SK-N-SH treated with all-trans-retinoic acid at 6 μM for 48 hours (cell line): ENCODE results near the gene SYT7.

ENCODE experiments used
- ATAC-seq: fragments of 200-7000 bp; cut with Tn5 transposase; 3 replicates; pipeline ENCODE4 v1.9.1; 2020; ENCODE audit warnings: mild to moderate bottlenecking, moderate library complexity
- ARNTL ChIP-seq: fragments of 450-650 bp; formaldehyde crosslinking; IDR thresholded peaks from 2 replicates; pipeline ENCODE4 v1.5.0; 2020; ENCODE audit warnings: low read depth, mild to moderate bottlenecking, moderate library complexity, borderline replicate concordance
- BACH2 ChIP-seq: fragments of 250-450 bp; sonication (Bioruptor Pico); IDR thresholded peaks from 2 replicates; pipeline ENCODE4 v1.9.0; 2021; ENCODE audit warnings: mild to moderate bottlenecking, borderline replicate concordance
- CSDC2 ChIP-seq: fragments of 250-450 bp; sonication (Bioruptor Pico); IDR thresholded peaks from 2 replicates; pipeline ENCODE4 v1.5.0; 2020; ENCODE audit warnings: mild to moderate bottlenecking, moderate library complexity
- ESRRG ChIP-seq: fragments of 250-450 bp; sonication (Bioruptor Pico); IDR thresholded peaks from 2 replicates; pipeline ENCODE4 v1.6.1; 2021; ENCODE audit warnings: mild to moderate bottlenecking
- GLIS3 ChIP-seq: fragments of 250-450 bp; sonication (Bioruptor Pico); IDR thresholded peaks from 2 replicates; pipeline ENCODE4 v1.5.0; 2020; ENCODE audit warnings: mild to moderate bottlenecking, moderate library complexity
- ISL1 ChIP-seq: fragments of 250-450 bp; sonication (Bioruptor Pico); IDR thresholded peaks from 2 replicates; pipeline ENCODE4 v2.1.2; 2022; ENCODE audit warnings: mild to moderate bottlenecking, moderate library complexity
- OSR1 ChIP-seq: fragments of 250-450 bp; sonication (Bioruptor Pico); IDR thresholded peaks from 2 replicates; pipeline ENCODE4 v1.8.0; 2022; ENCODE audit warnings: moderate library complexity, mild to moderate bottlenecking, inconsistent platforms
- PATZ1 ChIP-seq: fragments of 250-450 bp; sonication (Bioruptor Pico); IDR thresholded peaks from 2 replicates; pipeline ENCODE4 v1.8.0; 2020; ENCODE audit warnings: mild to moderate bottlenecking, moderate library complexity, borderline replicate concordance
- POU6F1 ChIP-seq: fragments of 250-450 bp; sonication (Bioruptor Pico); IDR thresholded peaks from 2 replicates; pipeline ENCODE4 v1.8.0; 2021; ENCODE audit warnings: low read depth, mild to moderate bottlenecking, moderate library complexity, borderline replicate concordance
- PPARA ChIP-seq: fragments of 250-450 bp; sonication (Bioruptor Pico); IDR thresholded peaks from 2 replicates; pipeline ENCODE4 v1.5.0; 2020; ENCODE audit warnings: mild to moderate bottlenecking, borderline replicate concordance
- RARB ChIP-seq: fragments of 250-450 bp; sonication (Bioruptor Pico); IDR thresholded peaks from 2 replicates; pipeline ENCODE4 v1.8.0; 2021; ENCODE audit warnings: mild to moderate bottlenecking, moderate library complexity
- SNAI2 ChIP-seq: fragments of 250-450 bp; sonication (Bioruptor Pico); IDR thresholded peaks from 2 replicates; pipeline ENCODE4 v1.5.0; 2020; ENCODE audit warnings: mild to moderate bottlenecking, moderate library complexity
- TCF4 ChIP-seq: fragments of 250-450 bp; sonication (Bioruptor Pico); IDR thresholded peaks from 2 replicates; pipeline ENCODE4 v1.8.0; 2021; ENCODE audit warnings: mild to moderate bottlenecking, moderate library complexity, borderline replicate concordance
- TOX ChIP-seq: fragments of 250-450 bp; sonication (Bioruptor Pico); IDR thresholded peaks from 2 replicates; pipeline ENCODE4 v1.8.0; 2021; ENCODE audit warnings: mild to moderate bottlenecking, moderate library complexity, borderline replicate concordance
- ZC3H10 ChIP-seq: fragments of 250-450 bp; sonication (Bioruptor Pico); IDR thresholded peaks from 2 replicates; pipeline ENCODE4 v1.5.1; 2021; ENCODE audit warnings: mild to moderate bottlenecking, moderate library complexity
- ZFP3 ChIP-seq: fragments of 250-450 bp; sonication (Bioruptor Pico); IDR thresholded peaks from 2 replicates; pipeline ENCODE4 v1.5.0; 2020; ENCODE audit warnings: mild to moderate bottlenecking, moderate library complexity
- ZNF565 ChIP-seq: fragments of 450-650 bp; formaldehyde crosslinking; conservative IDR thresholded peaks from 2 replicates; pipeline ENCODE4 v1.5.0; 2020; ENCODE audit warnings: low read depth, mild to moderate bottlenecking, moderate library complexity
- ZNF70 ChIP-seq: fragments of 450-650 bp; formaldehyde crosslinking; IDR thresholded peaks from 2 replicates; pipeline ENCODE4 v1.5.0; 2020; ENCODE audit warnings: mild to moderate bottlenecking, moderate library complexity
- ZNF8 ChIP-seq: fragments of 450-650 bp; formaldehyde crosslinking; IDR thresholded peaks from 2 replicates; pipeline ENCODE4 v1.5.0; 2020; ENCODE audit warnings: mild to moderate bottlenecking, moderate library complexity
- TF ChIP-seq, protein P1 (sequence below): fragments of 250-450 bp; sonication (Bioruptor Pico); IDR thresholded peaks from 2 replicates; pipeline ENCODE4 v1.5.1; 2021; ENCODE audit warnings: mild to moderate bottlenecking, moderate library complexity
- TF ChIP-seq, protein P2 (sequence below): fragments of 250-450 bp; sonication (Bioruptor Pico); IDR thresholded peaks from 2 replicates; pipeline ENCODE4 v1.5.0; 2020; ENCODE audit warnings: mild to moderate bottlenecking, moderate library complexity
- TF ChIP-seq, protein P3 (sequence below): fragments of 250-450 bp; sonication (Bioruptor Pico); IDR thresholded peaks from 2 replicates; pipeline ENCODE4 v1.5.1; 2020; ENCODE audit warnings: low read depth, mild to moderate bottlenecking, moderate library complexity

SYT7 gene

GRCh38 chr11:61489833-61490721, 90.8 kb downstream of the SYT7 start:
- ATAC-seq, result peak; percentile 81
- TF ChIP-seq ZNF70 (no peak), TOX (CRISPR knock-in tag) (no peak), PATZ1 (no peak), SNAI2 (no peak), ARNTL (CRISPR knock-in tag) (no peak), CSDC2 (CRISPR knock-in tag) (no peak), ZNF565 (CRISPR knock-in tag) (no peak), ESRRG (CRISPR knock-in tag) (no peak), POU6F1 (CRISPR knock-in tag) (no peak), ZC3H10 (no peak), ISL1 (CRISPR knock-in tag) (no peak), RARB (CRISPR knock-in tag) (no peak), ZFP3 (no peak), GLIS3 (CRISPR knock-in tag) (no peak)
- TF ChIP-seq, protein P1, sequence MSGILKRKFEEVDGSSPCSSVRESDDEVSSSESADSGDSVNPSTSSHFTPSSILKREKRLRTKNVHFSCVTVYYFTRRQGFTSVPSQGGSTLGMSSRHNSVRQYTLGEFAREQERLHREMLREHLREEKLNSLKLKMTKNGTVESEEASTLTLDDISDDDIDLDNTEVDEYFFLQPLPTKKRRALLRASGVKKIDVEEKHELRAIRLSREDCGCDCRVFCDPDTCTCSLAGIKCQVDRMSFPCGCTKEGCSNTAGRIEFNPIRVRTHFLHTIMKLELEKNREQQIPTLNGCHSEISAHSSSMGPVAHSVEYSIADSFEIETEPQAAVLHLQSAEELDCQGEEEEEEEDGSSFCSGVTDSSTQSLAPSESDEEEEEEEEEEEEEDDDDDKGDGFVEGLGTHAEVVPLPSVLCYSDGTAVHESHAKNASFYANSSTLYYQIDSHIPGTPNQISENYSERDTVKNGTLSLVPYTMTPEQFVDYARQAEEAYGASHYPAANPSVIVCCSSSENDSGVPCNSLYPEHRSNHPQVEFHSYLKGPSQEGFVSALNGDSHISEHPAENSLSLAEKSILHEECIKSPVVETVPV (CRISPR knock-in tag), result no peak
- TF ChIP-seq, protein P2, sequence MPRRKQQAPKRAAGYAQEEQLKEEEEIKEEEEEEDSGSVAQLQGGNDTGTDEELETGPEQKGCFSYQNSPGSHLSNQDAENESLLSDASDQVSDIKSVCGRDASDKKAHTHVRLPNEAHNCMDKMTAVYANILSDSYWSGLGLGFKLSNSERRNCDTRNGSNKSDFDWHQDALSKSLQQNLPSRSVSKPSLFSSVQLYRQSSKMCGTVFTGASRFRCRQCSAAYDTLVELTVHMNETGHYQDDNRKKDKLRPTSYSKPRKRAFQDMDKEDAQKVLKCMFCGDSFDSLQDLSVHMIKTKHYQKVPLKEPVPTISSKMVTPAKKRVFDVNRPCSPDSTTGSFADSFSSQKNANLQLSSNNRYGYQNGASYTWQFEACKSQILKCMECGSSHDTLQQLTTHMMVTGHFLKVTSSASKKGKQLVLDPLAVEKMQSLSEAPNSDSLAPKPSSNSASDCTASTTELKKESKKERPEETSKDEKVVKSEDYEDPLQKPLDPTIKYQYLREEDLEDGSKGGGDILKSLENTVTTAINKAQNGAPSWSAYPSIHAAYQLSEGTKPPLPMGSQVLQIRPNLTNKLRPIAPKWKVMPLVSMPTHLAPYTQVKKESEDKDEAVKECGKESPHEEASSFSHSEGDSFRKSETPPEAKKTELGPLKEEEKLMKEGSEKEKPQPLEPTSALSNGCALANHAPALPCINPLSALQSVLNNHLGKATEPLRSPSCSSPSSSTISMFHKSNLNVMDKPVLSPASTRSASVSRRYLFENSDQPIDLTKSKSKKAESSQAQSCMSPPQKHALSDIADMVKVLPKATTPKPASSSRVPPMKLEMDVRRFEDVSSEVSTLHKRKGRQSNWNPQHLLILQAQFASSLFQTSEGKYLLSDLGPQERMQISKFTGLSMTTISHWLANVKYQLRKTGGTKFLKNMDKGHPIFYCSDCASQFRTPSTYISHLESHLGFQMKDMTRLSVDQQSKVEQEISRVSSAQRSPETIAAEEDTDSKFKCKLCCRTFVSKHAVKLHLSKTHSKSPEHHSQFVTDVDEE (CRISPR knock-in tag), result no peak
- TF ChIP-seq, protein P3, sequence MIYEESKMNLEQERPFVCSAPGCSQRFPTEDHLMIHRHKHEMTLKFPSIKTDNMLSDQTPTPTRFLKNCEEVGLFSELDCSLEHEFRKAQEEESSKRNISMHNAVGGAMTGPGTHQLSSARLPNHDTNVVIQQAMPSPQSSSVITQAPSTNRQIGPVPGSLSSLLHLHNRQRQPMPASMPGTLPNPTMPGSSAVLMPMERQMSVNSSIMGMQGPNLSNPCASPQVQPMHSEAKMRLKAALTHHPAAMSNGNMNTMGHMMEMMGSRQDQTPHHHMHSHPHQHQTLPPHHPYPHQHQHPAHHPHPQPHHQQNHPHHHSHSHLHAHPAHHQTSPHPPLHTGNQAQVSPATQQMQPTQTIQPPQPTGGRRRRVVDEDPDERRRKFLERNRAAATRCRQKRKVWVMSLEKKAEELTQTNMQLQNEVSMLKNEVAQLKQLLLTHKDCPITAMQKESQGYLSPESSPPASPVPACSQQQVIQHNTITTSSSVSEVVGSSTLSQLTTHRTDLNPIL (CRISPR knock-in tag), result no peak

DNA sequence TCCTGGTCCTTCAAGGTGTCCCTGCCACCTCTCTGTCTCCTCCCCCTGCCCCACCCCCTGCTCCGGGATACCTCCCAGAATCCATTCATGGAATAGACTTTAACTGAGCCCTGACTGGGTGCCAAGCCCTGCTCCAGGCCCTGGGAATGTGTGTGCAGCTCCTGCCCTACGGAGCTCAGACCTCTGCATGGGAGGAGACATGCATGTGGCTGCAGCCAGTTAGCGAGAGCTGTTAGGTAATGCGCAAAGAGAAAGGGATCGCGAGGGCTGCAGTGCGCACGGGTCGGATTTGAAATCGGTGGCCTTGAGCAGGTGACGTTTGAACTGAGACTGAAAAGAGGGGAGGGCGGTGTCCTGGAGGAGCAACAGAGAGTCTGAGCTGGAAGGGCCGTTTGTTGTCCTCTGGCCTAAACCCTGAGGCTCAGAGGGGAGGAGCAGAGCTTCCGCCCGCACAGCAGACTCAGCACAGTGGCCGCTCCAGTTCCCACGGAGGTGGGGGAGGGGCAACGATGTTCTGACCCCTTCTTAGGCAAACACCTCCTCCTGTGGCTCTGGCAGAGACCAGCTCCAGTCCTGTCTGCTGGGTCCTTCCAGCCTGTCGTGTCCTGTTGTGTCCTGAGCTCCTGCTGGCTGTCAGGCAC, 92.1 kb downstream of the SYT7 start:
- no peak for ATAC-seq

More for the DNA sequence above, 92.1 kb downstream of the SYT7 start:
- no peak for TF ChIP-seq GLIS3 (CRISPR knock-in tag)
- TF ChIP-seq ZNF8, result no peak
- no peak for TF ChIP-seq PPARA (CRISPR knock-in tag)
- TF ChIP-seq TCF4, result no peak
- TF ChIP-seq BACH2 (CRISPR knock-in tag), result no peak
- no peak for TF ChIP-seq RARB (CRISPR knock-in tag)
- TF ChIP-seq, protein P3 (CRISPR knock-in tag), result no peak
- no peak for TF ChIP-seq OSR1
- TF ChIP-seq ZNF565 (CRISPR knock-in tag), result no peak
- TF ChIP-seq TOX (CRISPR knock-in tag), result no peak
- no peak for TF ChIP-seq ZC3H10
- TF ChIP-seq PATZ1, result no peak
- no peak for TF ChIP-seq ARNTL (CRISPR knock-in tag)
- TF ChIP-seq, protein P2 (CRISPR knock-in tag), result no peak
